A549 (cell line): ENCODE measurements around the gene FANCI. TPM values are rescaled to one million over a fixed set of nuclear protein-coding genes. Genes with fewer than 3 reads are reported as not detected.
"Not testable (repeated sequence)": the region's sequence is repeated elsewhere in the genome, so short reads cannot be mapped to it uniquely, and the experiment has no call there.

Experiments
- ATAC-seq, 2 experiments: fragments of 200-7000 bp in 1 of 2; fragments of >200 bp in 1 of 2; cut with Nextera tagmentation in 1 of 2; cut with Tn5 transposase in 1 of 2; 3 replicates each; pipeline versions ENCODE4 v1.8.0 to v1.9.1; 2018 to 2020; ENCODE audit warnings: mild to moderate bottlenecking in 1 of 2, moderate library complexity in 1 of 2
- CTCF ChIA-PET: fragments of 300-600 bp; sonication (Branson Sonifier 250); formaldehyde crosslinking; extraction: SDS; loops from one replicate; lab custom pipeline; 2021; ENCODE audit warnings: antibody characterized with exemption, inconsistent platforms; lab: Yijun Ruan, JAX
- POLR2A ChIA-PET: fragments of 350-600 bp; formaldehyde crosslinking; extraction: SDS; loops from one replicate; lab custom pipeline; 2021; ENCODE audit warnings: antibody characterized with exemption, inconsistent platforms; lab: Yijun Ruan, JAX
- DNase-seq, 2 experiments: peaks; one replicate each; pipeline versions ENCODE4 v3.0.0 to v3.0.0-alpha.2; 2011 to 2016; ENCODE audit warnings: low read depth in 1 of 2, low spot score in 1 of 2
- FAIRE-seq: peaks from 2 replicates; lab custom pipeline; 2011; peaks lifted over from hg19 to GRCh38; lab: Jason Lieb, UNC
- H3K27ac ChIP-seq, 2 experiments: fragments of >200 bp; sonication (Bioruptor Twin); formaldehyde crosslinking; 3 replicates each; pipeline ENCODE4 v1.5.1; 2016 to 2017
- H3K4me1 ChIP-seq: fragments of >200 bp; sonication (Bioruptor Twin); formaldehyde crosslinking; 3 replicates; pipeline ENCODE4 v1.6.1; 2016
- H3K4me2 ChIP-seq: fragments of >200 bp; sonication (Bioruptor Twin); formaldehyde crosslinking; 3 replicates; pipeline ENCODE4 v1.6.1; 2016
- H3K4me3 ChIP-seq: fragments of >200 bp; sonication (Bioruptor Twin); formaldehyde crosslinking; 3 replicates; pipeline ENCODE4 v1.5.1; 2016
- H3K9me3 ChIP-seq: fragments of >200 bp; sonication (Bioruptor Twin); formaldehyde crosslinking; 3 replicates; pipeline ENCODE4 v1.6.1; 2016
- CBX8 ChIP-seq: fragments of 200-600 bp; sonication (generic); IDR thresholded peaks from 2 replicates; pipeline ENCODE4 v1.6.1; 2016
- EHF ChIP-seq: fragments of 250-450 bp; sonication (Bioruptor Pico); IDR thresholded peaks from 2 replicates; pipeline ENCODE4 v1.5.0; 2020; ENCODE audit warnings: mild to moderate bottlenecking
- FOSL2 ChIP-seq, 2 experiments: fragments of 450-650 bp in 1 of 2; fragments of >200 bp in 1 of 2; sonication (Bioruptor Twin) in 1 of 2; formaldehyde crosslinking; IDR thresholded peaks; 2 replicates each; pipeline versions ENCODE4 v1.5.0 to v1.6.1; 2016 to 2020; ENCODE audit warnings: mild to moderate bottlenecking in 1 of 2, moderate library complexity in 1 of 2
- JUNB ChIP-seq: fragments of >200 bp; sonication (Bioruptor Twin); formaldehyde crosslinking; IDR thresholded peaks from 2 replicates; pipeline ENCODE4 v1.6.1; 2016
- KDM1A ChIP-seq: fragments of 200-600 bp; sonication (generic); IDR thresholded peaks from 2 replicates; pipeline ENCODE4 v1.6.1; 2016; ENCODE audit warnings: low read depth, mild to moderate bottlenecking
- MAFK ChIP-seq: fragments of 450-650 bp; IDR thresholded peaks from 2 replicates; pipeline ENCODE4 v1.6.1; 2014; ENCODE audit not compliant: partially characterized antibody
- MAZ ChIP-seq: fragments of 150-350 bp; IDR thresholded peaks from 2 replicates; pipeline ENCODE4 v1.6.1; 2014; ENCODE audit warnings: antibody characterized with exemption, low read depth, low read length, borderline replicate concordance
- RARB ChIP-seq: fragments of 250-450 bp; sonication (Bioruptor Pico); IDR thresholded peaks from 2 replicates; pipeline ENCODE4 v1.8.0; 2021; ENCODE audit warnings: mild to moderate bottlenecking, moderate library complexity
- RFX5 ChIP-seq: fragments of 450-650 bp; IDR thresholded peaks from 2 replicates; pipeline ENCODE4 v1.7.1; 2014; ENCODE audit warnings: antibody characterized with exemption, mild to moderate bottlenecking, moderate library complexity
- TFCP2L1 ChIP-seq: fragments of 250-450 bp; sonication (Bioruptor Pico); IDR thresholded peaks from 2 replicates; pipeline ENCODE4 v1.5.0; 2021; ENCODE audit warnings: mild to moderate bottlenecking
- WGBS: methylation state at CpG from one replicate; pipeline ENCODE4 v1.1.6; 2017; ENCODE audit errors: missing lambda C conversion rate; 5-methylcytosine and 5-hydroxymethylcytosine counted together
- polyA plus RNA-seq, 4 experiments: library from polyadenylated mRNA; depleted of rRNA in 3 of 4; stranded (reverse); fragments of >200 nt; fragmentation: RNase III in 1 of 4; extraction: RNeasy Plus Mini Kit Qiagen cat#74134 plus additional on column Dnase treatment in 1 of 4; gene quantifications; 2 replicates in 3 of 4; 3 replicates in 1 of 4; pipeline ENCODE4 v1.2.3, GENCODE V29; 2011 to 2017
- TF ChIP-seq, protein P1 (sequence below): IDR thresholded peaks from 2 replicates; pipeline ENCODE4 v1.6.1; 2012; ENCODE audit warnings: low read depth, borderline replicate concordance
- TF ChIP-seq, protein P2 (sequence below): fragments of >200 bp; sonication (Bioruptor Twin); formaldehyde crosslinking; IDR thresholded peaks from 3 replicates; pipeline ENCODE4 v1.5.1; 2016
- TF ChIP-seq, protein P3 (sequence below): fragments of >200 bp; sonication (Bioruptor Twin); formaldehyde crosslinking; IDR thresholded peaks from 2 replicates; pipeline ENCODE4 v1.6.1; 2016

The FANCI gene
- polyA plus RNA-seq, 2 of the 4 experiments (the other 2 are of a cell fraction), result 101 to 123 TPM

DNA sequence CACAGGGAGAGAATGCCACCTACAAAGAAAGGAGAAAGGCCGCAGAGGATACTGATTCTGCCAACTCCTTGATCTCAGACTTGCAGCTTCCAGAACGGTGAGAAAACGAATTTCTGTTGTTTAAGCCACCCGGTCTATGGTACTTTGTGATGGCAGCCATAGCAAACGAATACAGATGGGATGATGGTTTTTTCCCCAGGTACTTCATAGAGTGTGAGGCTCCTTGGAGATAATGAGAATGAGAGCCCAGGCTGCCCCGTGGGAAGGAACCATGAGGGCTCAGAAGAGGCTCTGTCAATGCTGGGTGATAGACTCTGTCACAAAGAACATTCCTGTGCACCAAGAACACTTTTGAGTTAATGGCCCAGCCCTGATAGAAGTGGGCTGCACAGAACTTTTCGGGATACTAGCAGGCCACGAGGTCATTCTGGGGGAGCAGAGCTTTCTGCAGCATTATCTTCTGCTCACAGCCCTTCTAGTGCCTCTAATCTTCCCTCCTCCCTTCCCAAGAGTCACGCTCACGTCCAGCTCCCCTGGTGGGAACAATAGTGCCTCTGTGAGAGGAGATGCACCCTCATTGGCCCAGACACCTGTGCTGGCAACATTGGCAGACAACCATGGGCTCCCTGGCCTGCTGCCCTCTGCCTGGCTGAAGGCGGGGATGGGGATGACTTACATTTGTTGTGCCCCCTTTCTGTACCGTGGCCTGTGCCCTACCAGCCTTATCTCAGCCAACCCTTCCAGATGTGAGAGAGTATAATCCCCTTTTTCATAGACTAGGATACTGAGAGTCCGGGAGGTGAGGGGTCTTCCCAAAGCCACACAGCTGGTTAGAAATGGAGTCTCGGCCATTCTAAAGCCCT, 17.2 kb upstream of the FANCI start:
- Histone ChIP-seq H3K9me3 (no peaks in the 10 kb centered on the region), H3K4me3 (no peak overlapping the region), H3K4me2 (no peak overlapping the region), H3K27ac (no peak overlapping the region), H3K4me1 (no peaks in the 10 kb centered on the region)
- TF ChIP-seq, protein P1, sequence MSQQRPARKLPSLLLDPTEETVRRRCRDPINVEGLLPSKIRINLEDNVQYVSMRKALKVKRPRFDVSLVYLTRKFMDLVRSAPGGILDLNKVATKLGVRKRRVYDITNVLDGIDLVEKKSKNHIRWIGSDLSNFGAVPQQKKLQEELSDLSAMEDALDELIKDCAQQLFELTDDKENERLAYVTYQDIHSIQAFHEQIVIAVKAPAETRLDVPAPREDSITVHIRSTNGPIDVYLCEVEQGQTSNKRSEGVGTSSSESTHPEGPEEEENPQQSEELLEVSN, result no peak
- ChIA-PET POLR2A (no interaction called here), CTCF (interaction anchor here (1.3 to 6.5 kb wide), 4 partner anchors 10 to 49 kb away, joined by 3 to 70 read pairs (median 6); no protein-coding TSS in a partner anchor)
- FAIRE-seq (no peak), ATAC-seq (no peak), DNase-seq (no peak)
- 71% methylated on average over 14 of the region's 14 CpGs for WGBS

DNA sequence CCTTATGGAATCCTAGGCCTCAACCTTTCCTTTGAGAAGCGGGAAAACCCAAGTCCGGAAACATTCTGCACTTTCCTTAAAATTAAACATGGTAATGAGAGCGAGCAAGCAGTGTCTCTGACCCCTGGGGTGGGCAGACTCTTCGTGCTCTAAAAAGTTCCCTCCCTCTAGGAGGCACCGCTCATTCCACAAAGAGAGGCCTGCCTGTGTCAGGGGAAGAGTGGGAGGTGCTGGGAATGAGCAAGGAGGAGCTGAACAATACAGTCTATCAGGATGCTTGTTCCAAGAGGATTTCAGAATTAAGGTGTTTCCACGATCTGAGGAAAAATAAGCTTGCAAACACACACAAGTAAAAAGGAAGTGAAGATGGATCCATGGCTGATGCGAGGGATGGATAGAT, 16.4 kb upstream of the FANCI start:
- 0 out of 6 replicates have a peak, but pooled peaks of 1 of the 2 experiments have one; percentile 37 for ATAC-seq
- CTCF ChIA-PET, result interaction anchor here (1.2 to 6.5 kb wide), 5 partner anchors 10 to 56 kb away, joined by 4 to 70 read pairs (median 5); partner anchors contain the start of gene FANCI
- no peak for FAIRE-seq

DNA sequence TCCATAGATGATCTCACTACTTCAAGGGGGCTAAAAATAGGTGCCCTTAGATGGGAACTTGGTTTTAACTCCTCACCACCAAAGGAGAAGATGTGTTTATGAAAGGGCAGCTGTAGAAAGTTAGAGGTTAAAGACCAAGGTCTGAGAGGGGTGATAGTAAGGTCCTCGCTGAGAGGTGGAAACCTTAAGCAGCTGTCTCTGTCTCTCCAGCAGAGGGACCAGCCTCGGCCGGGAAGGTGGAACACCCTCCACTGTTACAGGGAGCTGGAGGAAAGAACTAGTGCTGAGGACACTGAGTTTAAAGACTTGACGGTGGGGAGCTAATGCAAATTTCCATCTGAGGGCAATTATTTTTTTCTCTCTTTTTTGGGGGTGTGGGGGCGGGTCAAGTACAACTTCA, 13.5 kb upstream of the FANCI start:
- FAIRE-seq (no peak), ATAC-seq (peak; percentile 73 to 86), DNase-seq (no peak)
- CTCF ChIA-PET, result interaction anchor here (1.1 to 5.4 kb wide), 6 partner anchors 11 to 173 kb away, joined by 3 to 36 read pairs (median 6); partner anchors contain the start of gene FANCI
- no peak overlapping the region for H3K4me3 ChIP-seq
- 38% methylated on average over 5 of the region's 5 CpGs for WGBS
- H3K27ac ChIP-seq, result no peak overlapping the region
- H3K4me1 ChIP-seq, result no peaks in the 10 kb centered on the region
- POLR2A ChIA-PET, result interaction anchor here (0.6 to 0.7 kb wide), 2 partner anchors 134 to 212 kb away, joined by 3 to 8 read pairs; no protein-coding TSS in a partner anchor
- H3K4me2 ChIP-seq, result no peak overlapping the region
- no peaks in the 10 kb centered on the region for H3K9me3 ChIP-seq
- TF ChIP-seq, protein P2, sequence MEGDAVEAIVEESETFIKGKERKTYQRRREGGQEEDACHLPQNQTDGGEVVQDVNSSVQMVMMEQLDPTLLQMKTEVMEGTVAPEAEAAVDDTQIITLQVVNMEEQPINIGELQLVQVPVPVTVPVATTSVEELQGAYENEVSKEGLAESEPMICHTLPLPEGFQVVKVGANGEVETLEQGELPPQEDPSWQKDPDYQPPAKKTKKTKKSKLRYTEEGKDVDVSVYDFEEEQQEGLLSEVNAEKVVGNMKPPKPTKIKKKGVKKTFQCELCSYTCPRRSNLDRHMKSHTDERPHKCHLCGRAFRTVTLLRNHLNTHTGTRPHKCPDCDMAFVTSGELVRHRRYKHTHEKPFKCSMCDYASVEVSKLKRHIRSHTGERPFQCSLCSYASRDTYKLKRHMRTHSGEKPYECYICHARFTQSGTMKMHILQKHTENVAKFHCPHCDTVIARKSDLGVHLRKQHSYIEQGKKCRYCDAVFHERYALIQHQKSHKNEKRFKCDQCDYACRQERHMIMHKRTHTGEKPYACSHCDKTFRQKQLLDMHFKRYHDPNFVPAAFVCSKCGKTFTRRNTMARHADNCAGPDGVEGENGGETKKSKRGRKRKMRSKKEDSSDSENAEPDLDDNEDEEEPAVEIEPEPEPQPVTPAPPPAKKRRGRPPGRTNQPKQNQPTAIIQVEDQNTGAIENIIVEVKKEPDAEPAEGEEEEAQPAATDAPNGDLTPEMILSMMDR, result no peak
- TF ChIP-seq RARB (CRISPR knock-in tag) (no peak), RFX5 (no peak), KDM1A (no peak), MAZ (no peak), CBX8 (no peak), EHF (CRISPR knock-in tag) (no peak)
- TF ChIP-seq, protein P3, sequence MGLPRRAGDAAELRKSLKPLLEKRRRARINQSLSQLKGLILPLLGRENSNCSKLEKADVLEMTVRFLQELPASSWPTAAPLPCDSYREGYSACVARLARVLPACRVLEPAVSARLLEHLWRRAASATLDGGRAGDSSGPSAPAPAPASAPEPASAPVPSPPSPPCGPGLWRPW, result no peak

More for the DNA sequence above, 16.4 kb upstream of the FANCI start:
- no peak for DNase-seq
- H3K4me2 ChIP-seq, result no peak overlapping the region
- H3K27ac ChIP-seq, result no peak overlapping the region
- TF ChIP-seq TFCP2L1 (CRISPR knock-in tag), result no peak
- no peak for TF ChIP-seq FOSL2 (IDR thresholded peaks at IDR 0.05)
- TF ChIP-seq FOSL2 (CRISPR knock-in tag; IDR thresholded peaks at IDR 0.05), result no peak
- TF ChIP-seq, protein P1, result no peak
- no peak overlapping the region for H3K4me3 ChIP-seq
- WGBS, result 79% methylated on average over 7 of the region's 7 CpGs
- POLR2A ChIA-PET, result no interaction called here
- H3K4me1 ChIP-seq, result no peaks in the 10 kb centered on the region
- H3K9me3 ChIP-seq, result no peaks in the 10 kb centered on the region

DNA sequence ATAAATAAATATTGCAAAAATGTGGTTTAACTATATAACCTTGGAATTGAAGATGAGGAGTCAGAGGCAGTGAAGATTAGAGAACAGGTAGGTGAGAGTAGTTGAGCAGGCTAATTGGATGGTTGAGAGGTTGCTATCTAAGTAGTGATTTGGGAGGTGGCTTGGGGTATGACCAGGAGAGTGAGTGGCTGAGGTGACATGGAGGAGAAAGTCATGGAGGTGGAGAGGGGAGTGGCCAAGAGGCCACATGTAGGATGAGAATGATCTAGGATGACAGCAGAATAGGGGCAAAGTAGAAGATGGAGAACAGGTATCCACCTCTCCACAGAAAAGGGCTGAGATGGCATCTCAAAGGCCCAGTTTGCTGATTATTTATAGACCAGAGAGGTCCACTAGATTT, 11.9 kb upstream of the FANCI start:
- Histone ChIP-seq H3K27ac (no peak overlapping the region), H3K4me1 (no peaks in the 10 kb centered on the region), H3K4me2 (no peak overlapping the region), H3K9me3 (no peaks in the 10 kb centered on the region), H3K4me3 (no peak overlapping the region)
- TF ChIP-seq MAFK (no peak), JUNB (no peak)
- DNase-seq (no peak), FAIRE-seq (no peak), ATAC-seq (no peak)
- ChIA-PET CTCF (interaction anchor here (1.1 to 5.4 kb wide), 5 partner anchors 10 to 175 kb away, joined by 3 to 36 read pairs (median 17); partner anchors contain the start of gene FANCI), POLR2A (no interaction called here)

DNA sequence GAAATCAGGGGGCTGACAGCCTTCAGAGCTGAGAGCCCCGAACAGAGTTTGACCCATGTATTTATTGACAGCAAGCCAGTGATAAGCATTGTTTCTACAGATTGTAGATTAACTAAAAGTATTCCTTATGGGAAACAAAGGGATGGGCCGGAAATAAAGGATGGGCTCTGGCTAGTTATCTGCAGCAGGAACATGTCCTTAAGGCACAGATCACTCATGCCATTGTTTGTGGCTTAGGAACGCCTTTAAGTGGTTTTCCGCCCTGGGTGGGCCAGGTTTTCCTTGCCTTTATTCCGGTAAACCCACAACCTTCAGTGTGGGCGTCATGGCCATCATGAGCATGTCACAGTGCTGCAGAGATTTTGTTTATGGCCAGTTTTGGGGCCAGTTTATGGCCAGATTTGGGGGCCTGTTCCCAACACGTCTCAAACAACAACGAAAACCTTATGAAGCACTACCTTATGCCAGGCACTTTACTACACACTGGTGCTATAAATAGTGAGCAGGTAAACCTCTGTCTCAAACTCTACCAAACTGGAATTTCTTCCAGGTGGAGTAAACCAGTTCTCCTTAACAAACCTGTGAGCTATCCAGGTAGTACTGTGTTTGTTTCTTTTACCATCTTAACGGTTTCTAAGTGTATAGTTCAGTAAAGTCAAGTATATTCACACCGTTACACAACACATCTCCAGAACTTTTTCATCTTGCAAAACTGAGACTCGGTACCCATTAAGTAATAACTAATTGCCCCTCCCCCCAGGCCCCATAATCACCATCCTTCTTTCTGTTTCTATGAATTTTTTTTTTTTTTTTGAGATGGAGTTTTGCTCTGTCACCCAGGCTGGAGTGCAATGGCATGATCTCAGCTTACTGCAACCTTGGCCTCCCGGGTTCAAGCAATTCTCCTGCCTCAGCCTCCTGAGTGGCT, 3.6 kb upstream of the FANCI start:
- H3K4me2 ChIP-seq, POLR2A ChIA-PET, H3K27ac ChIP-seq, H3K4me3 ChIP-seq, DNase-seq, ATAC-seq, H3K9me3 ChIP-seq, H3K4me1 ChIP-seq, FAIRE-seq: not testable (repeated sequence)
- CTCF ChIA-PET, result interaction anchor here (0.6 to 7.9 kb wide), 3 partner anchors 33 to 336 kb away, joined by 3 to 68 read pairs (median 3); no protein-coding TSS in a partner anchor
- 59% methylated on average over 12 of the region's 12 CpGs for WGBS
